Measurements from ENCODE around the gene NDN. TPM values are rescaled to one million over a fixed set of nuclear protein-coding genes. Genes with fewer than 3 reads are reported as not detected.

Gene NDN
- total RNA-seq, 2 donors from 2014 or later = 16.0 to 17.8 TPM

DNA sequence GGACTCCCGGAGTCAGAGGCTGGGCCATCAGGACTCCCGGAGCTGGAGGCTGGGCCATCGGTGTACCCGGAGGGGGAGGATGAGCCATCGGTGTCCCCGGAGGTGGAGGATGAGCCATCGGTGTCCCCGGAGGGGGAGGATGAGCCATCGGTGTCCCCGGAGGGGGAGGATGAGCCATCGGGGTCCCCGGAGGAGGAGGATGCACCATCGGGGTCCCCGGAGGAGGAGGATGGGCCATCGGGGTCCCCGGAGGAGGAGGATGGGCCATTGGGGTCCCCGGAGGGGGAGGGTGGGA, 40.2 kb downstream of the NDN start:
- no peaks in the 10 kb centered on the region for H3K36me3 ChIP-seq
- H3K9ac ChIP-seq (ENCODE audit: low read depth in 2 of 2, low read length in 2 of 2) = no peak overlapping the region
- no peaks in the 10 kb centered on the region for H3K4me1 ChIP-seq
- DNase-seq = no peak
- H3K27me3 ChIP-seq = no peaks in the 10 kb centered on the region
- TF ChIP-seq, protein P1, sequence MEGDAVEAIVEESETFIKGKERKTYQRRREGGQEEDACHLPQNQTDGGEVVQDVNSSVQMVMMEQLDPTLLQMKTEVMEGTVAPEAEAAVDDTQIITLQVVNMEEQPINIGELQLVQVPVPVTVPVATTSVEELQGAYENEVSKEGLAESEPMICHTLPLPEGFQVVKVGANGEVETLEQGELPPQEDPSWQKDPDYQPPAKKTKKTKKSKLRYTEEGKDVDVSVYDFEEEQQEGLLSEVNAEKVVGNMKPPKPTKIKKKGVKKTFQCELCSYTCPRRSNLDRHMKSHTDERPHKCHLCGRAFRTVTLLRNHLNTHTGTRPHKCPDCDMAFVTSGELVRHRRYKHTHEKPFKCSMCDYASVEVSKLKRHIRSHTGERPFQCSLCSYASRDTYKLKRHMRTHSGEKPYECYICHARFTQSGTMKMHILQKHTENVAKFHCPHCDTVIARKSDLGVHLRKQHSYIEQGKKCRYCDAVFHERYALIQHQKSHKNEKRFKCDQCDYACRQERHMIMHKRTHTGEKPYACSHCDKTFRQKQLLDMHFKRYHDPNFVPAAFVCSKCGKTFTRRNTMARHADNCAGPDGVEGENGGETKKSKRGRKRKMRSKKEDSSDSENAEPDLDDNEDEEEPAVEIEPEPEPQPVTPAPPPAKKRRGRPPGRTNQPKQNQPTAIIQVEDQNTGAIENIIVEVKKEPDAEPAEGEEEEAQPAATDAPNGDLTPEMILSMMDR (IDR thresholded peaks at IDR 0.05) = no peak
- no peak overlapping the region for H3K27ac ChIP-seq
- intact Hi-C loops (cut with DNase I) = loop anchor here (5.0 to 10.0 kb wide), 2 partner anchors 210 to 1858 kb away; no protein-coding TSS in a partner anchor
- H3K9me3 ChIP-seq = no peaks in the 10 kb centered on the region
- H3K4me3 ChIP-seq = no peak overlapping the region

DNA sequence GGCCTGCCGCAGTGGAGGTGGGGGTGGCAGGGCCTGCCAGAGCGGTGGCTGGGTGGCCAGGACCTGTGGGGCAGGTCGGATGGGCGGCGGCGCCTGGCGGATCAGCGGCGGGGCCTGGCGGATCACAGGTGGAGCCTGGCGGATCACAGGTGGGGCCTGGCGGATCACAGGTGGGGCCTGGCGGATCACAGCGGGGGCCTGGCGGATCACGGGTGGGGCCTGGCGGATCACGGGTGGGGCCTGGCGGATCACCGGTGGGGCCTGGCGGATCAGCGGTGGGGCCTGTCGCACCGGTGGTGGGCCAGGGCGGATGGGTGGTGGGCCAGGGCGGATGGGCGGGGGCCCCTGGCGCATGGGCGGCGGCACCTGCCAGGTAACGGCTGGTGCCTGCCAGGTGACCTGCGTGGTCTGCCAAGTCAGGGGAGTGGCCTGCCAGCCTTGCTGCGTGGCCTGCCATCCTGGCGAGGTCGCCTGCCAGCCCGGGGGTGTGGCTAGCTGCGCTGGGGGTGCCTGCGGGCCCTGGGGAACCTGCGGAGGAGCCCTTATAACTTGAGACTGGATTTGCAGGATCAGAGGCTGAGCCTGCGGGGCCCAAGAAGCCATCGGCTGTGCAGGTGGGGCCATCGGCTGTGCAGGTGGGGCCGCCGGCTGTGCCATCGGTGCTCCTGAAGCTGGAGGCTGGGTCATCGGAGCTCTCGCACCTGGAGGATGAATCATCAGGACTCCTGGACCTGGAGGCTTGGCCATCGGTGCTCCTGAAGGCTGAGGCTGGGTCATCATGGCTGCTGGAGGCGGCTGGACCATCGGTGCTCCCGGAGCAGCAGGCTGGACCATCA, 40.7 kb downstream of the NDN start:
- H3K4me1 ChIP-seq = no peaks in the 10 kb centered on the region
- H3K27me3 ChIP-seq = no peaks in the 10 kb centered on the region
- no peak overlapping the region for H3K4me3 ChIP-seq
- intact Hi-C loops (cut with DNase I) = loop anchor here (5.0 to 10.0 kb wide), 2 partner anchors 211 to 1858 kb away; no protein-coding TSS in a partner anchor
- no peak for DNase-seq
- H3K27ac ChIP-seq = no peak overlapping the region
- no peaks in the 10 kb centered on the region for H3K36me3 ChIP-seq
- no peak overlapping the region for H3K9ac ChIP-seq (ENCODE audit: low read depth in 2 of 2, low read length in 2 of 2)
- H3K9me3 ChIP-seq = no peaks in the 10 kb centered on the region
- TF ChIP-seq, protein P1 (IDR thresholded peaks at IDR 0.05) = no peak

DNA sequence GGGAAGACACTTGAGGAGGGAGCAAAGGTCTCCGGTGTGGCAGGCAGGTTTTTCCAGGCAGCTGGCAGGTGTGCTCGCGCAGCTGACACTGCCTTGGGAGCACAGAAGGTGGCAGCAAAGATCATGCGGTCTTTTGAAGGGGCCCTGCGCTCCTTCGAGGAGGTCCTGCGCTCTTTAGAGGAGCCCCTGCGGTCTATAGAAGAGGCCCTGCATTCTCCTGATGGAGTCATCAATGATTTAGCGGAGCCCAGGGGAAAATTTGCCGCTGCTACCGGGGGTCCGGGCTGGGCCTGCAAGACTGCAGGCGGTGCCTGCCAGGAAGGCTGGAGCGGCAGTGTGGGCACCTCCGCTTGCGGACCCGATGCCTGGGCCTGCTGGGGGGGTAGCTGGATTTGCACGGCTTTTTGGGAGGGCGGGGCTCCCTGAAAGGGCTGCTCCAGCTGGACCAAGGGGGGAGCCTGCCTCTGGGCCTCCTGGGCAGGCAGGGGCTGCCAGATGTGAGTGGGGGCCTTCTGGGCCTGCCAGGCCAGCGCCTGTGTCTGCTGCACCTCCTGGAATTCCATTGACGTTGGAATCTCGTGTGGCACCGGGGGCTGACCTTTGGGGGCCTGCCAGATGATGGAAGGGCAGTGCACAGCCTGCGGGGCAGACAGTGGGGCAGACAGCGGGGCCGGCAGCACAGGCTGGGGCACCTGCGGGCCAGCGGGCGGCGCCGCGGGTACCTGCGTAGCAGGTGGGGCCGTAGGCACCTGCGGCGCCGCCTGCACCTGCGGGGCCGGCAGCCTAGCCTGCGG, 41.5 kb downstream of the NDN start:
- Histone ChIP-seq H3K36me3 (no peaks in the 10 kb centered on the region), H3K4me3 (no peak overlapping the region), H3K4me1 (no peaks in the 10 kb centered on the region), H3K27me3 (no peaks in the 10 kb centered on the region), H3K9ac (ENCODE audit: low read depth in 2 of 2, low read length in 2 of 2) (no peak overlapping the region), H3K27ac (no peak overlapping the region), H3K9me3 (no peaks in the 10 kb centered on the region)
- DNase-seq = peak; percentile 35
- TF ChIP-seq, protein P1 (IDR thresholded peaks at IDR 0.05) = no peak
- intact Hi-C loops (cut with DNase I) = loop anchor here (5.0 to 10.0 kb wide), 2 partner anchors 212 to 1859 kb away; no protein-coding TSS in a partner anchor

DNA sequence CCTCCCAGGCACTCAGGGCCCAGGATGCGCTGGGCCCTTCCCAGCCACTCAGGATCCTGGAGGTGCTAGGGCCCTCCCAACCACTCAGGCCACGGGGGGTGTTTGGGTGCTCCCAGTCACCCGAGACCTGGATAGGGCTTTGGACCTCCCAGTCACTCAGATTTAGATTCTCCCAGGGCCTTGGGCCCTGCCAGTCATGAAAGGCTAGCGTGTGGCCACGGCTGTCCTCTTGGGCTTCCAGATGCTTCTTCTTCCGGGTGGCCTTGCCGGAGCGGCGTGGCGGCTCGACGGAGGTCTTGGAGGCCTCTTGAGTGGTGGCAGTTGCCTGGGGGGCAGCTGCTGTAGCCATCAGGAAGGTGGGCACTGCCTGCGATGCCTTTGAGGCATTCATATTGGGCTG, 42.3 kb downstream of the NDN start:
- Histone ChIP-seq H3K27ac (no peak overlapping the region), H3K4me3 (no peak overlapping the region), H3K9me3 (no peaks in the 10 kb centered on the region), H3K36me3 (no peaks in the 10 kb centered on the region), H3K4me1 (no peaks in the 10 kb centered on the region), H3K9ac (ENCODE audit: low read depth in 2 of 2, low read length in 2 of 2) (no peak overlapping the region), H3K27me3 (no peaks in the 10 kb centered on the region)
- DNase-seq = no peak
- TF ChIP-seq, protein P1 (IDR thresholded peaks at IDR 0.05) = no peak
- intact Hi-C loops (cut with DNase I) = loop anchor here (5.0 to 10.0 kb wide), 3 partner anchors 212 to 1860 kb away; no protein-coding TSS in a partner anchor

DNA sequence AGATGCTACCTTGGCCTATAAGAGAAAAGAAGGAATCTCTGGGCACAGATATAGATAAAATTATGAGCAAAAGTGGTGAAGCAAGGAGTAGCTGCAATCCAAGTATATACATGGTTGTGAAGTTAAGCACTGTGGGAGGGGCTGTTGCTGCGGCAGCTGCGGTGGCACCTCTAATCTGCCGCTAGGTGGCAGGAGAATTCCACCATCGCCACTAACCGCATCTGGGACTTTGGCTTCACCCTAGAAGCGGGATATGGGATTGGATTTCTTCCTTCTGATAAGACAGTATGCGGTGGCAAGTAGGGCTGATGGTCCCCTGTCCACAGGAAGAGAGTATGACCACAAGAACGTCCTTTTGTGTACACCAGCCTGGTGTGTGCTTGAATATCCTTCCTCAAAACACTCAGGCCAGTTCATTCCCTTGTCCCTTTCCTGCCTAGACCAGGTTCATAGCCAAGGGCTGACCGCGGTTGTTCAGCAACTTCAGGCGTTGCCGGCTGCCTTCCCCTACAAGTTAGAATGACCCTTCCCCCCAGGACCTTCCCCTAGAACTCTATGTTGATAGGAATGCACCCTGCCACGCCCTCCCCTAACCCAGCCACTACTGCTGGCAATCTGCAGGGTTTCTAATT, 44.6 kb downstream of the NDN start:
- intact Hi-C loops (cut with DNase I) = loop anchor here (5.0 to 10.0 kb wide), 2 partner anchors 225 to 1862 kb away; no protein-coding TSS in a partner anchor
- peak; percentile 60 for DNase-seq
- Histone ChIP-seq H3K9ac (ENCODE audit: low read depth in 2 of 2, low read length in 2 of 2) (no peak overlapping the region), H3K9me3 (no peaks in the 10 kb centered on the region), H3K27ac (no peak overlapping the region), H3K27me3 (no peaks in the 10 kb centered on the region), H3K4me1 (no peaks in the 10 kb centered on the region), H3K36me3 (no peaks in the 10 kb centered on the region), H3K4me3 (no peak overlapping the region)
- TF ChIP-seq, protein P1 (IDR thresholded peaks at IDR 0.05) = peak; percentile 76
